Endothelial cell of umbilical vein (primary cell): ENCODE data around the gene GPNMB. TPM values are rescaled to one million over a fixed set of nuclear protein-coding genes. Genes with fewer than 3 reads are reported as not detected.

Experiments
- BruUV-seq: library from RNA; stranded (reverse); fragments of 400-500 nt; replicated peaks from 2 replicates; lab custom pipeline; 2021; lab: Mats Ljungman, UMichigan
- CTCF ChIA-PET: fragments of 300-600, 350-600 bp; sonication (Branson Sonifier 250); formaldehyde crosslinking; loops from one replicate; lab custom pipeline; 2021; ENCODE audit warnings: antibody characterized with exemption, inconsistent platforms; lab: Charles Lee
- POLR2A ChIA-PET: fragments of 300-600, 350-600 bp; sonication (Branson Sonifier 250); formaldehyde crosslinking; loops from one replicate; lab custom pipeline; 2021; ENCODE audit warnings: antibody characterized with exemption, inconsistent platforms; lab: Charles Lee
- DNase-seq: peaks from one replicate; pipeline ENCODE4 v3.0.0-alpha.2; 2011; ENCODE audit warnings: low read depth, low spot score
- FAIRE-seq: peaks from 2 replicates; lab custom pipeline; 2011; peaks lifted over from hg19 to GRCh38; lab: Jason Lieb, UNC
- H2AFZ ChIP-seq: 2 replicates; pipeline ENCODE4 v1.6.0; 2012; ENCODE audit warnings: low read depth, low read length, control low read depth, inconsistent platforms
- H3K27ac ChIP-seq: 2 replicates; pipeline ENCODE4 v1.5.1; 2011; ENCODE audit warnings: low read depth, mild to moderate bottlenecking, control low read depth, low read length, moderate library complexity; ENCODE audit not compliant: insufficient read depth
- H3K27me3 ChIP-seq, 2 experiments: 2 replicates each; pipeline versions ENCODE4 v1.6.0 to v1.6.1; 2011; ENCODE audit warnings: low read length in 2 of 2, mixed read lengths in 1 of 2; ENCODE audit not compliant: control insufficient read depth in 2 of 2, insufficient read depth in 2 of 2
- H3K36me3 ChIP-seq, 2 experiments: 2 replicates in 1 of 2; 3 replicates in 1 of 2; pipeline ENCODE4 v1.5.1; 2011; ENCODE audit warnings: low read length in 2 of 2, mild to moderate bottlenecking in 1 of 2, moderate library complexity in 1 of 2; ENCODE audit not compliant: control insufficient read depth in 2 of 2, insufficient read depth in 2 of 2; ENCODE audit errors: extremely low read depth in 1 of 2
- H3K4me1 ChIP-seq: 3 replicates; pipeline ENCODE4 v1.5.1; 2011; ENCODE audit warnings: mild to moderate bottlenecking, low read length; ENCODE audit not compliant: control insufficient read depth, insufficient read depth; ENCODE audit errors: extremely low read depth
- H3K4me2 ChIP-seq: 2 replicates; pipeline ENCODE4 v1.6.1; 2011; ENCODE audit warnings: low read length, control low read depth, mixed read lengths; ENCODE audit not compliant: insufficient read depth
- H3K4me3 ChIP-seq, 3 experiments: fragments of 200-600 bp in 1 of 3; sonication (generic), shearing (Covaris generic) in 1 of 3; replicated peaks in 1 of 3; 2 replicates each; pipeline ENCODE4 v1.5.1; 2011 to 2016; ENCODE audit warnings: control low read depth in 3 of 3, low read length in 3 of 3, mild to moderate bottlenecking in 2 of 3, inconsistent platforms in 1 of 3, low read depth in 1 of 3, moderate library complexity in 1 of 3; ENCODE audit not compliant: insufficient read depth in 1 of 3
- H3K79me2 ChIP-seq: 2 replicates; pipeline ENCODE4 v1.6.0; 2012; ENCODE audit warnings: low read length, inconsistent platforms; ENCODE audit not compliant: control insufficient read depth, insufficient read depth
- H3K9ac ChIP-seq: replicated peaks from 2 replicates; pipeline ENCODE3; 2011; ENCODE audit warnings: low read length, control low read depth; ENCODE audit not compliant: insufficient read depth; ENCODE audit errors: extremely low read depth
- H3K9me1 ChIP-seq: replicated peaks from 3 replicates; pipeline ENCODE4 v1.6.0; 2011; ENCODE audit warnings: mild to moderate bottlenecking, low read length; ENCODE audit not compliant: control insufficient read depth, insufficient read depth; ENCODE audit errors: extremely low read depth
- H3K9me3 ChIP-seq: replicated peaks from 2 replicates; pipeline ENCODE4 v1.5.1; 2012; ENCODE audit warnings: low read length, inconsistent platforms; ENCODE audit not compliant: control insufficient read depth, insufficient read depth
- H4K20me1 ChIP-seq: replicated peaks from 2 replicates; pipeline ENCODE3; 2011; ENCODE audit warnings: mild to moderate bottlenecking, low read length; ENCODE audit not compliant: control insufficient read depth, insufficient read depth; ENCODE audit errors: extremely low read depth
- CTCF ChIP-seq, 2 donors: IDR thresholded peaks; 1 replicate in 1 of 2; 2 replicates in 1 of 2; pipeline ENCODE4 v1.5.1; 2011; ENCODE audit warnings: low read length in 2 of 2, mild to moderate bottlenecking in 2 of 2, moderate library complexity in 2 of 2, control low read depth in 1 of 2, inconsistent platforms in 1 of 2, low read depth in 1 of 2; ENCODE audit not compliant: insufficient read depth in 1 of 2; ENCODE audit errors: extremely low read depth in 1 of 2
- EZH2 ChIP-seq: IDR thresholded peaks from 2 replicates; pipeline ENCODE4 v1.6.1; 2012; ENCODE audit warnings: borderline replicate concordance, low read depth, mild to moderate bottlenecking, moderate library complexity, low read length, inconsistent platforms; ENCODE audit not compliant: severe bottlenecking
- FOS ChIP-seq: IDR thresholded peaks from 2 replicates; pipeline ENCODE4 v1.6.1; 2011; ENCODE audit warnings: mild to moderate bottlenecking, low read length, moderate library complexity, borderline replicate concordance; ENCODE audit not compliant: insufficient read depth
- GATA2 ChIP-seq: IDR thresholded peaks from 2 replicates; pipeline ENCODE4 v1.7.0; 2011; ENCODE audit warnings: low read depth, mild to moderate bottlenecking, moderate library complexity, mixed read lengths, low read length; ENCODE audit not compliant: insufficient read length, insufficient read depth
- JUN ChIP-seq: IDR thresholded peaks from 2 replicates; pipeline ENCODE4 v1.6.1; 2011; ENCODE audit warnings: borderline replicate concordance, low read depth; ENCODE audit not compliant: insufficient read length, insufficient read depth
- MAX ChIP-seq: IDR thresholded peaks from 2 replicates; pipeline ENCODE4 v1.6.1; 2011; ENCODE audit not compliant: insufficient read depth, insufficient read length
- MYC ChIP-seq: IDR thresholded peaks from one replicate; pipeline ENCODE4 v1.6.1; 2011; ENCODE audit warnings: mild to moderate bottlenecking, low read depth, low read length
- POLR2A ChIP-seq: IDR thresholded peaks from 2 replicates; pipeline ENCODE4 v1.6.1; 2012; ENCODE audit warnings: low read depth, mild to moderate bottlenecking, control low read depth, low read length
- POLR2AphosphoS5 ChIP-seq: IDR thresholded peaks from 2 replicates; pipeline ENCODE4 v1.6.1; 2012; ENCODE audit warnings: low read depth, mild to moderate bottlenecking, control low read depth, low read length, moderate library complexity; ENCODE audit not compliant: insufficient read depth
- dilution Hi-C: fragments of 300-500 bp; cut with MboI; formaldehyde crosslinking; loops from one replicate; pipeline ENCODE4 v1.15.0; 2019; ENCODE audit warnings: low sequenced_read_pairs; ENCODE audit not compliant: extremely low pct_ligation_motif_present
- intact Hi-C: fragments of 100-400 bp; cut with micrococcal nuclease; formaldehyde crosslinking; loops from one replicate; pipeline ENCODE4 v1.10.0; 2022
- polyA plus RNA-seq, 4 experiments: library from polyadenylated mRNA; depleted of rRNA in 3 of 4; stranded (reverse) in 3 of 4; unstranded in 1 of 4; fragments of >200 nt; gene quantifications; 2 replicates each; pipeline versions ENCODE4 v1.2.1 to v1.2.3, GENCODE V29; 2011 to 2012; ENCODE audit warnings: missing spikeins in 1 of 4
- total RNA-seq: library from RNA; stranded (reverse); gene quantifications from 2 replicates; pipeline ENCODE4 v1.2.3, GENCODE V29; 2021

The GPNMB gene
- total and polyA plus RNA-seq, 2 donors (not counting 3 experiments of a cell fraction or from before 2014, with no cell fraction given) = 0.29 to 0.33 TPM

- Histone ChIP-seq H3K4me1 (no peaks in the 10 kb centered on the region), H3K4me3 (no peak overlapping the region), H3K9ac (no peak overlapping the region), H3K9me1 (no peaks in the 10 kb centered on the region), H3K27me3 (no peaks in the 10 kb centered on the region), H3K79me2 (no peaks in the 10 kb centered on the region), H2AFZ (no peak overlapping the region), H3K36me3 (peaks cover 7 to 13% of the 10 kb centered on the region in 2 experiments), H3K4me2 (no peak overlapping the region), H4K20me1 (no peaks in the 10 kb centered on the region), H3K9me3 (no peaks in the 10 kb centered on the region), H3K27ac (no peak overlapping the region)
- intact Hi-C loops (no loop called here), dilution Hi-C loops (no loop called here)
- DNase-seq (no peak), FAIRE-seq (no peak)
- TF ChIP-seq MYC (no peak), JUN (no peak), POLR2AphosphoS5 (no peak), POLR2A (no peak), CTCF (IDR thresholded peaks at IDR 0.05; ENCODE audit: extremely low read depth in 1 of 2, insufficient read depth in 1 of 2, low read depth in 1 of 2, low read length in 2 of 2) (no peak), GATA2 (no peak), EZH2 (no peak), MAX (no peak), FOS (no peak)
- ChIA-PET POLR2A (no interaction called here), CTCF (interaction anchor here (0.7 to 1.0 kb wide), 2 partner anchors 9 to 21 kb away, joined by 3 read pairs; no protein-coding TSS in a partner anchor)
- no TSS peak for BruUV-seq
Observed at GRCh38 chr7:23200331-23200730, 46.2 kb upstream of the GPNMB start.
